Measurements from ENCODE around the gene QRFP. TPM values are rescaled to one million over a fixed set of nuclear protein-coding genes. Genes with fewer than 3 reads are reported as not detected.

QRFP gene
- total and polyA plus RNA-seq, 9 donors = 0.27 to 0.66 (median 0.47) TPM; not detected in 1

- H3K27me3 ChIP-seq (ENCODE audit: control insufficient read depth, insufficient read depth, low read length) = peaks cover 45% of the 10 kb centered on the region
- H3K9me3 ChIP-seq (replicated peaks; ENCODE audit: control insufficient read depth, low read depth, low read length) = no peaks in the 10 kb centered on the region
- DNase-seq = no peak
- H3K4me3 ChIP-seq (ENCODE audit: low read length) = no peak overlapping the region
- WGBS (ENCODE audit: insufficient coverage) = 76% methylated on average over 13 of the region's 19 CpGs
- H3K36me3 ChIP-seq (ENCODE audit: control insufficient read depth, insufficient read depth, low read length) = no peaks in the 10 kb centered on the region
- H3K27ac ChIP-seq (ENCODE audit: low read length) = no peak overlapping the region
- peaks cover 18% of the 10 kb centered on the region for H3K4me1 ChIP-seq (ENCODE audit: control insufficient read depth, insufficient read depth, low read length)
These were observed 28.6 kb upstream of the QRFP start for GRCh38 chr9:130925050-130925678.

DNA sequence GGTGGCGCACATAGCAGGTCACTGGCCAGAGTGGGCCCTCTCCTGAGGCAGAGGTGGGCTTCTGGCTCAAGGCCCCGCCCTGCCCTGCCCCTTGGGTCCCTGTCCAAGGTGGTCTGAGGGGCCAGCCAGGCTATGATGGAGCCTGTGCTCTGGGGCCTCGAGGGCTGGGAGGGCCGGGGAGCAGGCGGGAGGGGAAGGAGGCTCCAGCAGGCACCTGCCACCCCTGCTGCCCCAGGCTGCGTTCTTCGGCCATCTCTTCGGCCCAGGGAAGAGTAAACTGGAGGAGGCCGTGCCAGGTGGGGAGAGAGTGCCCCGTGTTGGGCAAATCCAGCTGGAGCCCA is 27.8 kb upstream of the QRFP start:
- no peaks in the 10 kb centered on the region for H3K36me3 ChIP-seq (ENCODE audit: control insufficient read depth, insufficient read depth, low read length)
- DNase-seq = no peak
- no peak overlapping the region for H3K4me3 ChIP-seq (ENCODE audit: low read length)
- no peaks in the 10 kb centered on the region for H3K9me3 ChIP-seq (replicated peaks; ENCODE audit: control insufficient read depth, low read depth, low read length)
- peaks cover 18% of the 10 kb centered on the region for H3K4me1 ChIP-seq (ENCODE audit: control insufficient read depth, insufficient read depth, low read length)
- peaks cover 49% of the 10 kb centered on the region for H3K27me3 ChIP-seq (ENCODE audit: control insufficient read depth, insufficient read depth, low read length)
- 76% methylated on average over 10 of the region's 10 CpGs for WGBS (ENCODE audit: insufficient coverage)
- H3K27ac ChIP-seq (ENCODE audit: low read length) = no peak overlapping the region

DNA sequence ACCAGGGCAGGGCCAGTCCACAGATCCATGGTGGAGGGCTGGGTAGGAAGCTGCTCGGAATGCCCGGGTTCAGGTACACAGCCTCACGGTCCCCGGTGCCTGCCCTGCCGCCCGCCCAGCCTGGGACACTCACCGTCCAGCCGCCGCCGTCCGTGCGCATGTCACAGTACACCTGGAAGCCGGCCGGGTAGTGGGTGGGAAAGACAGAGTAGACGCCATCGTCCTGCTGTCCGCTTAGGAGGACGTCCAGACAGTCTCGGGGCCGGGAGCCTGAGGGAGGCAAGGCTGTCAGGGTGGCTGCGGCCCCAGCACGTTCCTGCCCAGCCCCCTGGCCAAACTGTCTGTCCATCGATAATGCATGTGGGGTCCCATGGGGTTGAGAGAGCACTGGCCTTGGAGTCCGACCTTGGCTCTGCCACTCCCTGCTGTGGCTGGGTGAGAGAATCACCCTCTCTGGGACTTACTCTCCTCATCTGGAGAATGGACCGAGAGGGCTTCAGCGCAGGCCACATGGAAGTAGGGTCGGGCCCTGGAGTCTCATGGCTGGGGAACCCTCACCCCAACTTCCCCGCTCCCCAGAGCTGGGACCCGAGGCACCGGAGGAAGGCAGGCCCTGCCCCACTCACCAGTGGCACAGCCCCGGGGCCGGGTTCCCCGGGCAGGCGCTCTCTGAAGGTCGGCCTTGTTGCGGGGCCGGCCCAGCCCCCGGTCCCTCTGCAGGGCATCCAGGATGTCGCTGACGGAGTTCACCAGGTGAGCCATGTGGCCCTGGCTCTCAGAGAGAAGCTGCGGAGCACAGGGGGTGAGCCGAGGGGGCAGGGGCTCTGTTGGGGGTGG is 27.2 kb upstream of the QRFP start:
- 82% methylated on average over 40 of the region's 42 CpGs for WGBS (ENCODE audit: insufficient coverage)
- DNase-seq = no peak
- Histone ChIP-seq H3K27ac (ENCODE audit: low read length) (no peak overlapping the region), H3K27me3 (ENCODE audit: control insufficient read depth, insufficient read depth, low read length) (peaks cover 54% of the 10 kb centered on the region), H3K9me3 (replicated peaks; ENCODE audit: control insufficient read depth, low read depth, low read length) (no peaks in the 10 kb centered on the region), H3K36me3 (ENCODE audit: control insufficient read depth, insufficient read depth, low read length) (no peaks in the 10 kb centered on the region), H3K4me3 (ENCODE audit: low read length) (no peak overlapping the region), H3K4me1 (ENCODE audit: control insufficient read depth, insufficient read depth, low read length) (peaks cover 18% of the 10 kb centered on the region)

GRCh38 chr9:130922893-130923610 is 26.4 kb upstream of the QRFP start:
- H3K27ac ChIP-seq (ENCODE audit: low read length) = no peak overlapping the region

GRCh38 chr9:130921989-130922892 is 25.6 kb upstream of the QRFP start:
- H3K4me3 ChIP-seq (ENCODE audit: low read length) = no peak overlapping the region
- no peaks in the 10 kb centered on the region for H3K9me3 ChIP-seq (replicated peaks; ENCODE audit: control insufficient read depth, low read depth, low read length)
- H3K4me1 ChIP-seq (ENCODE audit: control insufficient read depth, insufficient read depth, low read length) = peaks cover 16% of the 10 kb centered on the region
- H3K27me3 ChIP-seq (ENCODE audit: control insufficient read depth, insufficient read depth, low read length) = peaks cover 64% of the 10 kb centered on the region
- H3K27ac ChIP-seq (ENCODE audit: low read length) = no peak overlapping the region
- DNase-seq = no peak
- 59% methylated on average over 29 of the region's 31 CpGs for WGBS (ENCODE audit: insufficient coverage)
- H3K36me3 ChIP-seq (ENCODE audit: control insufficient read depth, insufficient read depth, low read length) = no peaks in the 10 kb centered on the region

More at GRCh38 chr9:130922893-130923610, 26.4 kb upstream of the QRFP start:
- 66% methylated on average over 15 of the region's 16 CpGs for WGBS (ENCODE audit: insufficient coverage)
- Histone ChIP-seq H3K4me3 (ENCODE audit: low read length) (no peak overlapping the region), H3K36me3 (ENCODE audit: control insufficient read depth, insufficient read depth, low read length) (no peaks in the 10 kb centered on the region), H3K9me3 (replicated peaks; ENCODE audit: control insufficient read depth, low read depth, low read length) (no peaks in the 10 kb centered on the region), H3K4me1 (ENCODE audit: control insufficient read depth, insufficient read depth, low read length) (peaks cover 15% of the 10 kb centered on the region), H3K27me3 (ENCODE audit: control insufficient read depth, insufficient read depth, low read length) (peaks cover 59% of the 10 kb centered on the region)
- DNase-seq = no peak

GRCh38 chr9:130921300-130921988 is 24.8 kb upstream of the QRFP start:
- Histone ChIP-seq H3K4me1 (ENCODE audit: control insufficient read depth, insufficient read depth, low read length) (peaks cover 20% of the 10 kb centered on the region), H3K27ac (ENCODE audit: low read length) (no peak overlapping the region), H3K4me3 (ENCODE audit: low read length) (no peak overlapping the region), H3K9me3 (replicated peaks; ENCODE audit: control insufficient read depth, low read depth, low read length) (no peaks in the 10 kb centered on the region), H3K27me3 (ENCODE audit: control insufficient read depth, insufficient read depth, low read length) (peaks cover 68% of the 10 kb centered on the region), H3K36me3 (ENCODE audit: control insufficient read depth, insufficient read depth, low read length) (no peaks in the 10 kb centered on the region)
- DNase-seq = peak; percentile 49
- WGBS (ENCODE audit: insufficient coverage) = 28% methylated on average over 22 of the region's 29 CpGs

DNA sequence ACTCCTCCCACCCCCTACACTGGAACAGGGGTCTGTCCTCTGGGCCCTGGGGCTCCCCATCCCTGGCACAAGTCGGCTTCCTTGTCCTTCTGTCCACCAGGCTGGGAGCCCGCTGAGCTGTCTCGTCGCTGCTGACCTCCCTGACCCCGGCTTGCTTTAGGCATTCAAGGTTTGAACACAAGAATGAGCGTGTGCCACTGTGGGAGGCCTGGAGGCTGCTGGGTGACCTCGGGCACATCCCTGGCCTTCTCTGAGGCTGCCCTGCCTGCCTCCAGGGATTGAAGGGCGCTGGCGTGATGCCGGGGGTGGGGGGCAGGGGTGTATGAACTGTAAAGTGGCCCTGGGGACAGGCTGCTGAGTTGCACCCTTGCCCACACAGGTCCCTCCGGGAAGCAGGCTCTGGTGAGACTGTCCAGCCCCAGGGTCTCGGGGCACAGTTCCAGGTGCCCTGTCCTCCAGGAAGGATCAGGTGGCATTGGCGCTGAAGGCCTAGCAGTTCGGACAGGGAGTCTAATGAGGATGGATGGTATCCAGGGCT is 24.2 kb upstream of the QRFP start:
- no peaks in the 10 kb centered on the region for H3K9me3 ChIP-seq (replicated peaks; ENCODE audit: control insufficient read depth, low read depth, low read length)
- H3K36me3 ChIP-seq (ENCODE audit: control insufficient read depth, insufficient read depth, low read length) = no peaks in the 10 kb centered on the region
- no peak overlapping the region for H3K27ac ChIP-seq (ENCODE audit: low read length)
- H3K27me3 ChIP-seq (ENCODE audit: control insufficient read depth, insufficient read depth, low read length) = peaks cover 67% of the 10 kb centered on the region
- H3K4me1 ChIP-seq (ENCODE audit: control insufficient read depth, insufficient read depth, low read length) = peaks cover 23% of the 10 kb centered on the region
- 50% methylated on average over 9 of the region's 14 CpGs for WGBS (ENCODE audit: insufficient coverage)
- no peak overlapping the region for H3K4me3 ChIP-seq (ENCODE audit: low read length)
- no peak for DNase-seq

DNA sequence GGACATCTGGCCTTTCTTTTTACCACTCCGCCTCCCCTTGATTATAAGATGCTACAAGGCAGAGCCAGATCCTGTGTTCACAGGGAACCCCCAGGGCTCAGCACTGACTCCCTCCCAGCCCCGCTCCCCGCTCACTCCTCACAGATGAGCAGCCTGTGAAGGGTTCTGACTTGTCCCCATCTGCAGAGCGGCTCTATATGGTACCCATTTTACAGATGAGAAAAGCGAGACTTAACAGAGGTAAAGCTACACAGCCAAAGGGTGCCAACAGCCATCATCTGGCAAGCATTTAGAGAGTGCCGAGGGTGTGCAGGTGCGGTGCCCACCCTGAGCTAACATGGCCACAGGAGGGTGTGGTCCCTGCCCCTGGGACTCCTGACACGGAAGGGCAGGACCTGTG is 23.6 kb upstream of the QRFP start:
- DNase-seq = no peak
- Histone ChIP-seq H3K4me1 (ENCODE audit: control insufficient read depth, insufficient read depth, low read length) (peaks cover 23% of the 10 kb centered on the region), H3K27ac (ENCODE audit: low read length) (no peak overlapping the region), H3K36me3 (ENCODE audit: control insufficient read depth, insufficient read depth, low read length) (no peaks in the 10 kb centered on the region), H3K9me3 (replicated peaks; ENCODE audit: control insufficient read depth, low read depth, low read length) (no peaks in the 10 kb centered on the region), H3K4me3 (ENCODE audit: low read length) (no peak overlapping the region), H3K27me3 (ENCODE audit: control insufficient read depth, insufficient read depth, low read length) (peaks cover 64% of the 10 kb centered on the region)
- WGBS (ENCODE audit: insufficient coverage) = 92% methylated on average over 4 of the region's 8 CpGs

GRCh38 chr9:130919559-130920145 is 23.0 kb upstream of the QRFP start:
- WGBS (ENCODE audit: insufficient coverage) = 69% methylated on average over 11 of the region's 14 CpGs
- H3K27me3 ChIP-seq (ENCODE audit: control insufficient read depth, insufficient read depth, low read length) = peaks cover 64% of the 10 kb centered on the region
- DNase-seq = no peak

More at GRCh38 chr9:130919559-130920145, 23.0 kb upstream of the QRFP start:
- H3K27ac ChIP-seq (ENCODE audit: low read length) = no peak overlapping the region
- H3K4me3 ChIP-seq (ENCODE audit: low read length) = no peak overlapping the region
- H3K9me3 ChIP-seq (replicated peaks; ENCODE audit: control insufficient read depth, low read depth, low read length) = no peaks in the 10 kb centered on the region
- H3K4me1 ChIP-seq (ENCODE audit: control insufficient read depth, insufficient read depth, low read length) = peaks cover 23% of the 10 kb centered on the region
- no peaks in the 10 kb centered on the region for H3K36me3 ChIP-seq (ENCODE audit: control insufficient read depth, insufficient read depth, low read length)
